GM18507 (cell line): ENCODE data around the gene ITGB6.

Experiments used
- DNase-seq: peaks from one replicate; pipeline ENCODE4 v3.0.0; 2011; ENCODE audit warnings: low read depth; ENCODE audit not compliant: insufficient read length; ENCODE audit errors: extremely low spot score
- FAIRE-seq: peaks from 2 replicates; lab custom pipeline; 2011; peaks lifted over from hg19 to GRCh38; lab: Jason Lieb, UNC

Gene ITGB6

GRCh38 chr2:160223560-160223959 is 23.5 kb upstream of the ITGB6 start:
- DNase-seq: no peak
- no peak for FAIRE-seq

DNA sequence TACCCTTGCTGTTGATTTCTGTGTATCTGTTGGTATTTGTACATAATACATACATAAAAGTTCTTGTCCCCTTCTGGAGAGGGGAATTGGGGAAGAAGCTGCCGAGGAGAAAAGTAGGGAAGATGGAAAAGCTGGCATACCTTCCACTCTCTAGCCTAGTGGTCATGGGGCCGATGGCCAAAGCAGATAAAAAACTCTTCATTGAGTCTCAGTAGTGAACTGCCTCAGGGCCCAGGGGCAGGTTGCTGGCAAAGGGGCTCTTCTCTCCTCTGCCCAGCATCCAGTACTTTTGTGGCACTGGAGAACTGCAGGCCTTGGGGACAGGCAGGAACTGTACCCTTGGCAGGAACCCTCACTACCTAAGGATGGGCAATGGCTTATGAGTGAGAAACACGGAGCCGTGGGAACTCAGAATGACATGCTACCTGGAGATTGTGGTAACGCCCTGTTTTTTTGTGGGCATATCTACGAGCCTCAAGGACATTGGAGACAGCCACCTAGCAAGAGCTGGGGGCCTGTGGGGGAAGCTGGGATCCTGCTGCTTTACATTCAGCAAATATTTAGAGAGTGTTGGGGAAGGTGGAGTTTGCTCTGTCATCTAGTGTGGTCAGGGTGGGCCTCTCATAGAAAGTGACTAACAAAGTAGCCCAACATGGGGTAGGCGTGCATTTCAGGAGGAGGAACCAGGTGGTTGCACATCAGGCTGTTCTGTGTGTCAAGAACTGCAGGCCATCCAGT is 22.6 kb upstream of the ITGB6 start:
- DNase-seq: no peak
- no peak for FAIRE-seq

DNA sequence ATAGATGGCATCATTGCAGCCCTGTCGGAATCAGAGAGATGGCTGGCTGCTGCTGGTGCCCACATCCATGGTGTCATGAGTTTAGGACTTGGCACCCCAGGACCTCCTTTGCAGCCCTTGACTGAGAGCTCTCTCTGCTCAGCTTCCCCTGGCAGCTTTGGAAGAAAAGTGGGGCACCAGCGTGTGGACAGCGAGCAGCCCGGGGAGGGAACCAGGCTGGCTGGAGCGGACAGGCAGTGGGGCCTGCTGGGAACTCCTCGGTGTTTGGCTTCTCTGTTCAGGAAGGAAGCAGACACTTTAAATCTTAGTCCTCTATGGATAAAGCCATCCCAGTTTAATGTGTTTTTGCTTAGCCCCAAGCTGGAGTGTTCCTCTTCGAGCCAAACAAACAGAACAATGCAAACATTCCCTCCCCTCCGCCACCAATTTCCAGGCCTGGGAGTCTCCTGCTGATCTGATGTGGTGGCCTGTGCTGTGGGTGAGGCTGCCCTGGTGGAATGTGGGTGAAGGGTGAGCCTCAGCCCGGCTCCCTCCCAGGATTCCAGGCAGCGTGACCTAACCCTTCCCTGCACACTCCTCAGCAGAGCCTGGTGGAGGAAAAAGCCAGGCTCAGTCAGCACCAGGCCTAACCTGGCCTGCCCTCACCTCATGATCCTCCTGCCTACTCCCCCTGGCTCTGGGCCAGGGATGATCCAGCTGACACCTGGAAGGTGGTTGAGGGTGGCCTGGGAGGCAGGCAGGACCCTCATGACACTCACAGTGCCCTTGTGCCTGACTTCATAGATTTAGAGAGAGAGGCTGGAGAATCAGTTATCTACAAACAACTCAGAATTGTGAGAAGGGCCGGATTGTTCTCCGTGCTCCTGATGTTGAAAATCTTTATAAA is 21.6 kb upstream of the ITGB6 start:
- DNase-seq (no peak), FAIRE-seq (no peak)

DNA sequence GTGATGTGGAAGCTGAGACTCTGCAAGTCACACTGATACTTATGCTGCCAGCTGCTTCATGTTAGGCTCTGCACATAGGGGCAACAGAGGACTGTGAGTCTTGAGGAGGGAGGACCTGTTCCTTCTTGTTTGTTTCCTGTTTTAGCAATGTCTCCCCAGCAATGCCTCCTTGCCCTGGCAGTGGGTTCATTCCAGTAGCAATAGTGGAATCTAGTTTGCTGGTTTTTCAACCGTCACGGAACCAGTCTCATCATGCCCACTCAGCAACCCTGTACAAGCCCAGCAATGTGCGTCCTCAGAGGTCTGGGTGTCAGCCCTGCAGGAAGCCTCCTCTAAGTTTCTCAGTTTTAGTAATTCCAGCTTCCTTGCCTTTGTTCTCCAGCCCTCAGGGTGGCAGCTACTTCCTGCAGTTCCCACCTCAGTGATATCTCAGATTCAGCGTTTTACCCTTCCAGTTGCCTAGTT is 20.5 kb upstream of the ITGB6 start:
- DNase-seq (no peak), FAIRE-seq (no peak)

DNA sequence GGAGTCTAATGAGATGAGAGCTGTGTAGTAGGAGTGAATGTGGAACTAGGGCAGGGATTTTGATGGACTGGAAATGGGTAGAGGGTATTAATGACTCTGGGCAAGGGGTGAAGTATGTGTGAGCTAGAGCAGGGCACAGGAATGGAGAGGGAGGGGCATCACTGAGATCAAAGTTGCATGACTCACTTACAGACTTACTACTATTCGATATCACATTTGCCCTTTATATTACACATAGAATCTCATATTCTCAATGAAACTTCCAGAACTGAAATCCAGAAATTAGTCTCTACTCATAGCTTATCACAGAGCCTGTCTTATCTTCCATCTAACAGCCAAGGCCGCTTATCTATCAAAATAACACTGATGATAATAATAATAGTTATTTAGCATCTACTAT is 20.0 kb upstream of the ITGB6 start:
- no peak for FAIRE-seq

GRCh38 chr2:160214461-160215445 is 14.7 kb upstream of the ITGB6 start:
- no peak for FAIRE-seq
- no peak for DNase-seq

More for the DNA sequence above, 20.0 kb upstream of the ITGB6 start:
- no peak for DNase-seq

DNA sequence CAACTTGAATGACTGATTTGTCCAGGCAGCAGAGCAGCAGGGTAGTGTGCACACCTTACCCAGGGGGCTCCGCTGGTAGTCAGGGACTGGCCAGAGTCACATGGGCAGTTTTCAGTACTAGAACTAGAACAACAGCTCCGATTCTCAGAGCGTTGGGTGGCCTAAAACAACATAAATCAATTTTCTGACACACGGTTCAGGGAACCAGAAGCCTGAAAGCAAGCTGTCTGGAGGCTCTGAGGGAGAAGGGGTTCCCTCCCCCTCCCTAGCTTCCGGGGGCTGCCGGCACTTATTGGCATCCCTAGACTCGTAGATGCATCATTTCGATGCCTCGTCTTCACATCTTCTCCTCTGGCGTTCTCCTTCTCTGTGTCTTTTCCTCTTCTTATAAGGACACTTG is 13.4 kb upstream of the ITGB6 start:
- FAIRE-seq: no peak
- no peak for DNase-seq

GRCh38 chr2:160210599-160211138 is 10.6 kb upstream of the ITGB6 start:
- peak; percentile 57 for DNase-seq

DNA sequence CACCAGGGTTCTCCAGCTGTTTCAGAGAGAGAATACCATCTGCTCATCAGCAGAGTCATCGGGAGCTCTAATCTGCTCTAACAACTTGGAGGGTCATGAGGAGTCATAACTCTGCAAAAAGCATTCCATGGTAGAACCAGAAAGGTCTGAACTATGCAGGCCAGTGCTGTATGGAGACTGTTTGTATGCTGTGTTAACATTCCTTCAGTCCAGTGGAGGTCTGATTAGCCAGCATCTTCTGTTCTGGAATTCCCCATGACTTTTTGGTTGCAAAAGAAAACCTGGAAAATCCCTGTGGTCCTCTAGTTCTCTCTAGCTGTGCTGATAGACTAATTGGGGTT is 9.4 kb upstream of the ITGB6 start:
- FAIRE-seq: no peak
- no peak for DNase-seq

More at GRCh38 chr2:160210599-160211138, 10.6 kb upstream of the ITGB6 start:
- FAIRE-seq: peak; percentile 90

- DNase-seq (no peak), FAIRE-seq (no peak)
Measured at GRCh38 chr2:160208655-160209515, 8.8 kb upstream of the ITGB6 start.

- DNase-seq: no peak
- FAIRE-seq: peak; percentile 15
Measured at GRCh38 chr2:160207804-160208654, 8.0 kb upstream of the ITGB6 start.

- no peak for DNase-seq
- no peak for FAIRE-seq
Measured at GRCh38 chr2:160207271-160207670, 7.2 kb upstream of the ITGB6 start.

DNA sequence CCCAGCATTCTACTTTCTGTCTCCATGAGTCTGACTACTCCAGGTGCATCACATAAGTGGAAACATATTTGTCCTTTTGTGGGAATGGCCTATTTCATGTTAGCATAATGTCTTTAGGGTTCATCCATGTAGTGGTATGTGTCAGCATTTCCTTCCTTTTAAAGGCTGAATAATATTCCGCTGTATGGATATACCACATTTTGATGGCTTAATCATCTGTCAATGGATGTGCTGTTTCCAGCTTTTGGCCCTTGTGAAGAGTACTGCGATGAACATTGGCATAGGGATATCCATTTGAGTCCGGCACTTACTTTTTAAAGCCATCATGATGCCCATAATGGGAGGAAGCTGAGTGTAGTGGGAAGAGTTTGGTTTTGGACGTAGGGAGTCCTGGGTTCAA is 6.4 kb upstream of the ITGB6 start:
- no peak for DNase-seq
- FAIRE-seq: no peak

- DNase-seq: no peak
- FAIRE-seq: no peak
Measured at GRCh38 chr2:160205505-160205904, 5.4 kb upstream of the ITGB6 start.

GRCh38 chr2:160203422-160203821 is 3.4 kb upstream of the ITGB6 start:
- no peak for DNase-seq
- no peak for FAIRE-seq

- FAIRE-seq (no peak), DNase-seq (no peak)
Measured at GRCh38 chr2:160203007-160203406, 2.9 kb upstream of the ITGB6 start.

DNA sequence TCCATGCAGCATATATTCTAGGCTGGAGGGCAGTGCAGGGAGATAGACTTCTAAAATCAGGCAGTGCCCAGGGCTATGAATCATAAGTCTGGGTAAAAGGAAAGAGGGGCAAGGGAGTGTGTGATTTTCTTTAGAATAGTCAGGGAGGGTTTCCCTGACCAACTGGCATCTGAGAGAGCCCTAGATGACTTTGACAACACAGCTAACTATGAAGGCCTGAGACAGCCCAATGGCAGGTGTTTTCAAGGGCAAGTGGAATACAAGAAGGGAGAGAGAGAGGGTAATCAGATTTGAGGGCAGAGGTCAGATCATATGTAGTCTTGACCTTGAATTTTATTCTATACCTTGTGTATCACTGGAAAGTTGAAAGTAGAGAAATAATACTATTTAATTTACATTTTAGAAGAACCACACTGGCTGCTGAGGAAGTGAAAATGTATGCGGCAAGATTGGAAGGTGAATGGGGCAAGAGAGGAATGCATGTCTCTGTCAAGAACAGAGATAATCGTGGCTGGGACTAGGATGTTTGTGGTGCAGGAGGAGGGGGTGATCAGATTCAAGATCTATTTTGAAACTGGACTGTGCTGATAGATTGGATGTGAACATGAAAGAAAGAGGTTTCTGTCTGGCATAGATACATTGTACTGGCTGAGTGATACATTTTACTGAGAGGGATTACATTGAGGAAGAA is 1.9 kb upstream of the ITGB6 start:
- FAIRE-seq: no peak
- no peak for DNase-seq
